HG03045 (cell line): ENCODE data around the gene ACTL6B.
"Not testable (repeated sequence)": the region's sequence is repeated elsewhere in the genome, so short reads cannot be mapped to it uniquely, and the experiment has no call there.

Experiments
- ATAC-seq: cut with Tn5 transposase; IDR thresholded peaks from one replicate; pipeline ENCODE4 v1.9.1; 2021; ENCODE audit warnings: mild to moderate bottlenecking, moderate library complexity; ENCODE audit not compliant: unreplicated experiment

ACTL6B gene

DNA sequence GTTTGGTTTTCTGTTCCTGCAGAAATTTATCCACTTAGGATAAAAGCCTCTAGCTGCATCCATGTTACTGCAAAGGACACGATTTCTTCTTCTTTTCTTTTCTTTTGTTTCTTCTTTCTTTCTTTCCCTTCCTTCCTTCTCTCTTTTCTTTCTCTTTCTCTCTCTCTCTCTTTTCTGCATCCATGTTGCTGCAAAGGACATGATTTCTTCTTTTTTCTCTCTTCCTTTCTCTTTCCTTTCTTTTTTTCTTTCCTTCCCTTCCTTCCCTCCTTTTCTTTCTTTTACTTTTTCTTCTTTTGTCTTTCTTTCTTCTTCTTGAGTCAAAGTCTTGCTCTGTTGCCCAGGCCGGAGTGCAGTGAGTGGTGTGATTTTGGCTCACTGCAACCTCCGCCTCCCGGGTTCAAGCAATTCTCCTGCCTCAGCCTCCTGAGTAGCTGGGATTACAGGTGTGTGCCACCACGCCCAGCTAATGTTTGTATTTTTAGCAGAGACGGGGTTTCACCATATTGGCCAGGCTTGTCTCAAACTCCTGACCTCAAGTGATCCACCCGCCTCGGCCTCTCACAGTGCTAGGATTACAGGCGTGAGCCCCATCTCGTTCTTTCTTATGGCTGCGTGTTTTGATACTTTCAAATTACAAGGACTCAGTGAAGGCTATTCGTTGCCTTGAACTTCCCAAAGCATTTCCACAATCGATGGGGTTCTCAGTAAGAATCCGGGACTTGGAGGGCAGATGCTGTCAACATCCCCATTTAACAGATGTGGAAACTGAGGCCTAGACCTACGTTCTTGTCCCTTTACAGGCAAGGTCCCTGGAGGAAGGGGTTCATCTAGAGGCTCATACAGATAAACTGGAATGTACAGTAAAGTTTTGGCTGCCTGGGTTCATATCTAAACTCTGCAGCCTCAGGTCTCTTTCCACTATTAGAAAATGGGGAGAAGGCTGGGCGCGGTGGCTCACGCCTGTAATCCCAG, 15.4 kb upstream of the ACTL6B start:
- ATAC-seq: no peak

DNA sequence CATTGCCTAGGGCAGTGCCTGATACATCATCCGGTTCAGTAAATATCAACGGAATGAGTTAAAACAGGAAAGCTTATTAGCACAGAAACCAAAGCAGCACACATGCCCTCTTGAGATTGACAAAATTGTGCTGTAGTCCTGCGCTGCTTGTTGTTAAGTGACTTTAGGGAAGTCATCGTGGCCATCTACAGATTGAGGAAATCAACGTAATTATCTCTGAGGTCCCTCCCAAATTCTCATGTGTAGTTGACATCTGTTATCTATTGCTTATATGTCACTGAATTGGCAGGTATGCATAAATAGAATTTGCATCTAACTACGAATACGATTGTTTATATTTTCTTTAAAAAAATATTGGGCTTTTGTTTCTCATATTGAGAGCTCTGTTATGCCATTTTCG, 13.8 kb upstream of the ACTL6B start:
- no peak for ATAC-seq

DNA sequence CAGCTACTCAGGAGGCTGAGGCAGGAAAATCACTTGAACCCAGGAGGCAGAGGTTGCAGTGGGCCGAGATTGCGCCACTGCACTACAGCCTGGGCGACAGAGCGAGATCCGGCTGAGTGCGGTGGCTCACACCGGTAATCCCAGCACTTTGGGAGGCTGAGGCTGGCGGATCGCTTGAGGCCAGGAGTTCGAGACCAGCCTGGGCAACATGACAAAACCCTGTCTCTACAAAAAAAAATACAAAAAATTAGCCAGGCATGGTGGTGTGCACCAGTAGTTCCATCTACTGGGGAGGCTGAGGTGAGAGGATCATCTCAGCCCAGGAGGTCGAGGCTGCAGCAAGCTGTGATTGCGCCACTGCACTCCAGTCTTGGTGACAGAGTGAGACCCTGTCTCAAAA, 12.9 kb upstream of the ACTL6B start:
- not testable (repeated sequence) for ATAC-seq

DNA sequence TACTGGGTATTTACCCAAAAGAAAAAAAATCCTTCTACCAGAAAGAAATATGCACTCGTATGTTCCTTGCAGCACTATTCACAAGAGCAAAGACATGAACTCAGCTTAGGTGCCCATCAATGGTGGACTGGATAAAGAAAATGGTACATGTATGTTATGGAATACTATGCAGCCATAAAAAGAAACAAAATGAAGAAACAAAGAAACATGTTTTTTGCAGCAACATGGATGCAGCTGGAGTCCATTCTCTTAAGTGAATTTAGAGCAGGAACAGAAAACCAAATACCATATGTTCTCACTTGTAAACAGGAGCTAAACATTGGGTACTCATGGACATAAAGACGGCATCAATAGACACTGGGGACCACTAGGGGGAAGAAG, 11.8 kb upstream of the ACTL6B start:
- no peak for ATAC-seq

DNA sequence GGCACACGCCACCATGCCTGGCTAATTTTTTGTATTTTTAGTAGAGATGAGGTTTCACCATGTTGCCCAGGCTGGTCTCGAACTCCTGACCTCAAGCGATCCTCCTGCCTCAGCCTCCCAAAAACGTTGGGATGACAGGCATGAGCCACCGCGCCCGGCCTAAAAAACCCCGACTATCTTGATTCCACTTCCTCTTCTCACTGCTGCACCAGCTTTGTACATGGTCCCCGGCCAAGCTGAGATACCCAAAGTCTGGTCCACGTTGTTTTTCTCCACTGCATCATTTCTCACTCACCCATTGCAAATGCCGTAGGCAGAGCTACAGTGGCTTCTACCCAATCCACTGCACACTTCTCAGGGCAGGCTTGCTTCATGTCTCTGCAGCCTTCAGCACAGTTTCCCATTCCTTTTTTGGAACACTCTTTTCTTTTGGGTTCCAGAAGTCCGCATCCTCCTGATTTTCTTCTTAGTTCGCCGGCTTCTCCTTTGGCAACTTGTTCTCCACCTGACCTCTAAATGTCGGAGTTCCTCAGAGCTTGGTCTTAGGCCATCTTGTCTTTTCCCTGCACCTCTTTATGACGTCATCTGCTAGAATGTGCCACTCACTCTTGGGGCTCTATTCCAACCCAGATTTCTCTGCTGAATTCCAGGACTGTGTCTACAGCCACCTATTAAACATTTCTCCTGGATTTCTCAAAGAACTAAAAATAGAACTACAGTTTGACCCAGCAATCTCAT, 11.3 kb upstream of the ACTL6B start:
- no peak for ATAC-seq

DNA sequence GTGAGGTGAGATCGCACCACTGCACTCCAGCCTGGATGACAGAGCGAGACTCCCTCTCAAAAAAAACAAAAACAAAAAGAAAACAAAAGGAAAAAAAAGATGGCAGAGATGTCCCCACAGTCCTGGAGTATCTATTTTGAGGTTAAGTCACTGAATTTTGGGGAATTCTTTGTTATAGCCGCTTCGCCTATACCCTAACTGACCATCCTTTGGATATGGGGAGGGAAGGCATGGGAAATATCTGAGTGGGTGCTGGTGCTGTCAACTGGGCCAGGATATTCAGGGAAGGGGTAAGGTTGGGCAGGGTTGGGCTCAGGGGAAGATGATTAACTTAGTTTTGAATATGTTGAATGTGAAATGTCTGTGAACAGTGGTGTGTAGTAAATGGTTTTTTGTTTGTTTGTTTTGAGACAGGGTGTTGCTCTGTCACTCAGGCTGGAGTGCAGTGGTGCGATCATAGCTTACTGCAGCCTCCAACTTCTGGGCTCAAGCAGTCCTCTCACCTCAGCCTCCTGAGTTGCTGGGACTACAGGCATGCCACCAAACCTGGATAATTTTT, 9.0 kb upstream of the ACTL6B start:
- ATAC-seq: no peak

DNA sequence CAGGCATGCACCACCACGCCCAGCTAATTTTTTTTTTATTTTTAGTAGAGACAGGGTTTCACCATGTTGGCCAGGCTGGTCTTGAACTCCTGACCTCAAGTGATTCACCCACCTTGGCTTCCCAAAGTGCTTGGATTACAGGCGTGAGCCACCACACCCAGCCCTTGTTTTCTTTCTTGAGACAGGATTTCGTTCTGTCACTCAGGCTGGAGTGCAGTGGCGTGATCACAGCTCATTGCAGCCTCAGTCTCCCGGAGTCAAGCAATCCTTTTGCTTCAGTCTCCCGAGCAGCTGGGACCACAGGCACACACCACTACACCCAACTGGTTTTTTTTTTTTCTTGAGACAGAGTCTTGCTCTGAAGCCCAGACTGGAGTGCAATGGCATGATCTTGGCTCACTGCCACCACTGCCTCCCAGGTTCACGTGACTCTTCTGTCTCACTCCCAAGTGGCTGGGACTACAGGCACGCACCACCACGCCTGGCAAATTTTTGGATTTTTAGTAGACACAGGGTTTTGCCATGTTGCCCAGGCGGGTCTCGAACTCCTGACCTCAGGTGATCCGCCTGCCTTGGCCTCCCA, 6.0 kb upstream of the ACTL6B start:
- ATAC-seq: not testable (repeated sequence)

DNA sequence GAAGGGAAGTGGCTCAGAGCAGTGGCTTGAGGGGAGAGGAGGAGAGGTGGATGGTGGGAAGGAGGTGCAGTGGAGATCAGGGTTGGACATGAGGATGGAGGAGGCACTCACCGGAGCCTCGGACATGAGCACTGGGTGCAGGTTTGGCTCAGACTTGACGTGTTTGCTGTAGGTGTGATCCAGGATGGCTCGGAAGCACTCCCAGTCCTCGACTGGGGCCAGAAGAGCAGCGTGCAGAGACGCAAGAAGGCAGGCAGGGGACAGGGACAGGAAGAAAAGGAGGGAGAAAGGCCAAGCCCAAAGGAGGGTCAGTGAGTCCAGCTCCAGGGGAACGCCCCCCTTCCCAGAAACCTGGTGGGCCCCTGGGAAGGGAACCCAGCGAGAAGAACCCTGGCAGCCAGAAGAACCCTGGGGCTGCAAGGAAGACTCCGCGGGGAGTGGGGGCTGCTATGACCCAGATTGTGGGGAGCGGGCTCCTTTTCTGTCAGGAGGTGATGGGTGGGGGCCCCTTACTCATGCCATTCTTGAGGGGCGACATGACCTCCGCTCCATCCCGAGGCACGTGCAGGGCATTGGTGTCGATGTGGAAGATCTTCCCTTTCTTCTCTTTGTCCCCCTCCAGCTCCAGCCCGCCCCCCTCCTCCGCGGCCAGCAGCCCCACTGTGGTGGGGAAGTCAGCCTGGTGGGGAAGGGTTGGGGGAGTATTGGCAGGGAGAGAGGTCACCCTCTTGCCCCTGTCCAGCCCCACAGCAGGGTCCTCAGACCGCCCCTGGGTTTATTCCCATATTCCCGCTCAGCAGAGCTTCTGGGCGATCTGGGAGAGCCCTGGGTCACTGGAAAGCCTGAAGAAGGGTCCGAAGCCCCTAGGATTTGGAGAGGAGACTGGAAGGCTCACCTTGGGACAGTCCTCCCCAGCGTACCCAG, 1.1 kb downstream of the ACTL6B start:
- ATAC-seq: no peak

DNA sequence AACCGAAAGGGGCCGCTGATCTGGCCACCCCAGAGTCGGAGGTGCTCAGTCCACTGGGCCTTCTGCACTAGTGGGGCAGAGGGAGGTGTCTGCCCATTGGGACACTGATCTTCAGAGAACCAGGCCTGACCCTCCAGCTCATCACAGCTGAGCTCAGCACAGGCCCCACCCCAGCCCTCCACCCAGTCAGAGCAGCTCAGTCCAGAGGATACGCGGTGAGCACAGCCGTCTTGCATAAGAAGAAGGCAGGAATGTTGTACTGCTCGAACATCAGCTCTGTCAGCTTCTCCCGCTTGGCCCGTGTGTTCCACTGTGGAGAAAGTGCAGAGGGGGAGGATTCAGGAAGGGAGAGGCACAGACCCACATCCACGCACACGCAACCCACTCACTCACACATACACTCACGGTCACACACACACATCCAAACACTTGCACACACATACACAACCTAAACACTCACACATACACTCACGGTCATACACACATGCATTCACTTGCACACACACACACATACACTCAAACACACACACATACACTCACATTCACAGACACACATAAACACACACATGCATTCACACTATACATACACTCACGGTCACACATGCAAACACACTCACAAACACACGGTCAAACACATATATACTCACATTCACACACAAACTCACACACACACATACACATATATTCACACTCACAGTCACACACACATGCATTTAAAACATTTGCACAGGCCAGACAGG, 6.3 kb downstream of the ACTL6B start:
- no peak for ATAC-seq

DNA sequence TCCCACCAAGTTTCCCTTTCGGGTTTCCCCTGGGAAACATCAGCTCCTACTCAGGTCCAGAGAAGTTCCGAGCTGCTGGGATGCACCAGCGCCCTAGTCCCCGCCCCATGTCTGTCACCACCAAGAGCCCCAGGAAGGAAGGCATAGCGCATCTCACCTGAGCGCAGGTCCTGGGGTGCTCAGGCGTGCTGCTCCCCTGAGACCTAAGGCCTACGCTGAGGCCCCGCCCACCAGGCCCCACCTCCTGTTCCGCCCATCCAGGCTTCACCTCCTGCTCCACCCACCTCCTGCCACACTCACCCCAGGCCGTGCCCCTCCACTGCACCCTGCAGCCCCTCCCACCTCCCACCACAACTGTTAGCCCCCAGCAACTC, 13.7 kb downstream of the ACTL6B start:
- no peak for ATAC-seq

DNA sequence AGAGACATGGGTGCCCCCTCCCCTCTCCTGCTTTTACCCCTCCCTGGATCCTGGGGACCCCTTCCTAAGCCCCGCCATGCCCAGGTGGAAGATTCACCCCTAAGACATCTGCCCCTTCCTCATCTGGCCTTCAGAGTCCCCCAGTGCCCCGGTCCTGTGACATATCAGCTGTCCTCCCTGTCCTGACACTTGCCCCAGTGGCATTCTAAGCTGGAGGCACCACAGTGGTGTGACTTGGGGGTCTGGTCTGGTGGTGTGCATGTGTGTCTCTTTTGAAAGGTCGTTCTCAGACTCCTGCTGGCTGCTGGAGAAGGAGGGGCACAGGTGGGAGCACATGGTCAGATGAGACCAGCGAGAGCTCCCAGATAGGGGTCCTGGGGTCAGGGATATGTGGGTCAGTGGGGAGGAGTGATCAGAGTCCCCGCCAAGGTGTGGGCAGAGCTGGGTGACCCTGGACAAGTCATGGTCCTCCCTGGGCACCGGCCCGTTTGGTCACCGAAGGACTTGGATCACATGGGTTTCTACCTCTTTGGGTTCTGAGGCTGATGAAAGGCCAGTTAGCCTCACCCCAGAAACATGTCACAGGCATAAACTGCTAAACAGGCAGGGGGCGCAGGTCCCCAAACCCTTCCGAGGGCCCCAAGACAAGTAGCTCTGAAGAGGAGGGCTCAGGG, 14.3 kb downstream of the ACTL6B start:
- ATAC-seq: no peak

DNA sequence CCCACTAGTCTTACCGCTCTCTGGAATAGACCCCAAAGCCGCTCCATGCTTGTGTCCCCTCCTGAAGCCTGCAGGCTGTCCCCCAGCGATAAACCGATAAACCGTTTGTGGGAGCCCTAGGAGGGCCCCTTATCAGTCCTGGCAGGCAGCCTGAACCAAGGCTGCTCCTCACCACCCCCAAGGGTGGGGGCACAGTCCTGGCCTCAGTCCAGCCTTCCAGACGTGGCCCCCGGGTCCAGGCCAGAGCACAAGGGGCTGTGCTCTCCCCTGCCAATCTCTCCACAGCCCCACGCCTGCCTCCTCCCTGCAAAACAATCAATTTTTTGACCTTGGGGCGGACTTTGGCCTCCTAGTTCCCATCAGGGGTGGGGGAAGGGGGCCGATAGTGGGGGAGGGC, 14.8 kb downstream of the ACTL6B start, which contains the start of gene TFR2:
TFR2 (minus strand) TSS at position 90 of the 397 bp plus-strand sequence; CDS start at position 47, 43 bp downstream.
- no peak for ATAC-seq

DNA sequence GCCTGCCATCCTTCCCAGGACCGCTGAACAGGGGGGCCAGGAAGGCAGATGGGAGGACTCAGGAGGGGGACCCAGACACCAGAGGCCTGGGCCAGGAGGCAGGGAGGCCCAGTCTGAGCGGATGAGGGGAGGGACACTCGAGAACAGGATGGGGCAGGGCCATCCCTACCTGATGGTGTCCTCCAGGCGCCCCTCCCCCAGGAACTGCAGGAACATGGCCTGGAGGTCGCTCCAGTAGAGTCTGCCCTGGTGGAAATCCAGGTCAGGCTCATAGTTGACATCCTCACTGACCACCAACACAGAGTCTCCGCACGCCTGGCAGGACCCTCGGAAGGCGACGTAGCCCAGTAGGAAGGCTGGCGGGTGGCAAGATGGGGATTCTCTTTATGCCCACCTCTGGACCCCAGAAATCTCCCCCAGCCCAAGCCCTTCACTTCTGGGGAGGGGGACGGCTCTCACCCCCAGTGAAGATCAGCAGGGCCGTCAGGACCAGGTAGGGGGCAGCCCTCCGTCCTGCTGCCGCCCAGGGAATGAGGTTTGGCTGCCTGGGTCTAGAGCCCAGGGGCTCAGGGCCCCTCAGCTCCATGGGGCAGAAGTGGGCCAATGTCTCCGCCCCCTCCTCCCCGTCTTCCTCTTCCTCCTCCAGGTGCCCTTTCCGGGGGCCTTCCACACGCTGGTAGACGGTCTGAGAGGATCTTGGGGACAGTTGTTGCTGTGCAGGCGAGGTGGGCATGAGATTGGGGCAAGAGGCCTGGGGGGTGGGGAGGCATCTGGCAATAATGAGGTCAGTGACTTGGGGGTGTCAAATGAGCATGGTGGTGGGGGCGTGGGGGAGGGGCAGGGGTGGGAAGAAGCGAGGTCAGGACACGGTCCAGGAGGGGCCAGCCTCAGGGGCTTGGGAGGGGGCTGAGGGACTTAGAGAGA, 15.5 kb downstream of the ACTL6B start:
- no peak for ATAC-seq

DNA sequence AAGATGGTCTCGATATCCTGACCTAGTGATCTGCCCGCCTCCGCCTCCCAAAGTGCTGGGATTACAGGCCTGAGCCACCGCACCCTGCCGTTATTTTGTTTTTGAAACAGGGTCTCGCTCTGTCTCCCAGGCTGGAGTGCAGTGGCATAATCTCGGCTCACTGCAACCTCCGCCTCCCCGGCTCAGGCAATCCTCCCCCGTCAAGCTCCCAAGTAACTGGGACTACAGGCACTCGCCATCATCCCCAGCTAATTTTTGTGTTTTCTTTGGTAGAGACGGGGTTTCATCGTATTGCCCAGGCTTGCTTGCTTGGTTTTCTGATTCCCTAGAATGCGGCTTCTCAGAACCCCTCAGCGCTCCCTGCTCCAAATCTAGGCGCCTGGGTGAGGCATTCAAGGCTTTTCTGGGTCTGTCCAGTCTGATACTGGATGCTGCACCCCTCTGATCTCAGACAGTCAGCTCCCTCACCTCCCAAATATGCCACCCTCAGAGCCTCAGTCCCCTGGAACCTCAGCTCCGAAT, 16.2 kb downstream of the ACTL6B start:
- no peak for ATAC-seq

DNA sequence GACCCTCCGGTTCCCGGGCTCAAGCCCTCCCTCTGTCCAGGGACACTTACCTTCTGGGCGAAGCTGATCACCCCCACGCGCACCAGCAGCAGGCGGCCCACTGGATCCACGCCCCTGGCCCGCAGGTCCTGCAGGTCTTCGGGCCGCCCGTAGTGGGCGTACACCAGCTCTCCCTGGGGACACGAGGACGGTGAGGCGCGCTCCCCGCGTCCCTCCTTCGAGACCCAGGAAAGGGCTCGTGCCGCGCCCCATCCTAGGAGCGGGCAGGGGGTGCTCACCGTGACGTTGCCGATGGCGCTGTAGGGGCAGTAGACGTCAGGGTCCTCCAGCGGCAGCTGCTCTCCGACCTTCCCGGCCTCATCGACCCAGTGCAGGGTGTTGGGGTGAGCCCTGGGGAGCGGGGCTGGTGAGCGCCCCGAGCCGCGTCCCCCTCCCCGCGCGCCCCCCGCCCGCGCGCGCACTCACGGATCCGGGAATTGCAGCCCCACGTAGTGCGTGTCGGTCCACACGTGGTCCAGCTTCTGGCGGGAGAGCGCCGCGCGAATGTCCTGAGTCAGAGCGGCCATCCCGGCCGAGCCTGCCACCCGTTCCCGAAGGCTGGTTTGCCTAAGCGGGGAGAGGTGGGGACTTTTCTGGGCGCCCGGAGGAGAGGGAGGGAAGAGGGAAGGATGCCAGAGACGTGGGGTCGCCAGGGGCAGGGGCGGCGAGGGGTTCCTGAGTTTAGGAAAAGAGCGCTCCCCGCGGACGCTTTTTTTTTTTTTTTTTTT, 23.1 kb downstream of the ACTL6B start:
- ATAC-seq: peak; percentile 48

DNA sequence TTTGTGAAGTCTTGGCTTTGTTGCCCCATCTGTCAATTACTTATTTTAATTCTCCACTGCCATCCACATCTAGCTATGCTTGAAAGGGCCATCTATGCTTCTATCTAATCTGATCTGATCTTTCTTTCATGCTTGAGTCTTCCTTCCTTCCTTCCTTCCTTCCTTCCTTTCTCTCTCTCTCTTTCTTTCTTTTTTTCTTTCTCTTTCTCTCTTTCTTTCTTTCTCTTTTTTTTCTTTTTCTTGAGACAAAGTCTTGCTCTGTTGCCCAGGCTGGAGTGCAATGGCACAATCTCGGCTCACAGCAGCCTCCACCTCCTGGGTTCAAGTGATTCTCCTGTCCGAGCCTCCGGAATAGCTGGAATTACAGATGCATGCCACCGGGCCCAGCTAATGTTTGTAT, 26.2 kb downstream of the ACTL6B start:
- ATAC-seq: no peak

DNA sequence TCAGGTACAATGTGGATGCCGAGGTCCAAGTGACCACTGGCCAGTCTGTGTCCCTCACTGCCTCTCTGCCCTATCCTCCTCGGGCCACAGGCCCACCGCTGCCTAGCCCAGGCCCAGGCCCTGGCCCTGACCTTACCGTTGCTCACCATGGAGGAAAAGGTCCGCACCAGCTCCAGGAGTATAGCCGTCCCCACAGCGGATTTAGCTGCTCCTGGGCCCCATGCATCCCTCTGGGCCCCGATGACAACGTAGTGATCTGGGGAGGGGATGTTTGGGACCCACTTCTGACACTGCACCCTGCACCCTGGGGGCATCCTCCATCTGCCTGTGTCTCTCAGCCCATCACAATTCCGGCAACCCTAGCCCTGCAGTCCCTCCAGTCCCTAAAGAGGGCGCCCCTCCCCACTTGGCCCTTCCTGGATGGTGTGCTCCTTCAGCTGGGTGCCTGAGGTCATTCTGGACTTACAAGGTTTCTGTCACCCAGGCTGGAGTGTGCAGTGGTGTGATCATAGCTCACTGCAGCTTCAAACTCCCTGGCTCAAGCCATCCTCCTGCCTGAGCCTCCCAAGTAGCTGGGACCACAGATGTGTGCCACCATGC, 27.0 kb downstream of the ACTL6B start:
- no peak for ATAC-seq
